ENCODE results near the gene LYPD5.

LYPD5 gene

DNA sequence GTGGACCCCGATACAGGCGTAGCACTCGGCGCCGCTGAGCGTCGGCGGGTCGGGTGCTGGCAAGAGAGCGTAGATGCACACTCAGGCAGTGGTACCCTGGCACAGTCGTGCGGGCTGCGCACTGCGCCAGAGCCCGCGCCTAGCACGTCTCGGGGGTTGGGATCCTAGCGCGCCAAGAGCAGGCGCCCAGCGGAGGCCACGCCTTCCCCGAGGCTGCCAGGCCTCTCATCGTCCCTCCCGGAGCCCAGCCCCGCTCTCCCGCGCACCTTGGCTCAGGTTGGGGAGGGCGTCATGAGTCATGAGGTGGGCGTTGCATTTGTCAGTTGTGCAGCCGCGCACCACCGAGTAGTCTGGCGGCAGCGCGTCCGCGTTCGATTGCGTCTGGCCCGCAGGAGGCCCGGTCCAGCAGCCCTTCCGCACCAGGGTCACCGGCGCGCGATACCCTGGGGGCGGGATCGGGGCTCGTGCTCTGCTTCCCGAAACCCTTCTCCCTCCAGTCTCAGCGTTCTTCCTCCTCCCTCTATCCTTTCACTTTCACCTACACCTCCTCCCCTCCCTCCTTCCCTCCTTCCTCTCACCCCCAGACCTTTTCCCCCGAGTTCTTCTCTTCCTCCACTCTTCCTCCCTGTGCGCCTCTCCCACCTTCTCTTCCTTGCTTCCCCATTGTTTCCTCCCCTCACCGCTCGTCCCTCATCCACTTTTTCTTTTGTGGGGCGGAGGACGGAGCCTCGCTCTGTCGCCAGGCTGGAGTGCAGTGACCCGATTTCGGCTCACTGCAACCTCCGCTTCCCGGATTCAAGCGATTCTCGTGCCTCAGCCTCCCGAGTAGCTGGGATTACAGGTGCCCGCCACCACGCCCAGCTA is 3.5 kb downstream of the LYPD5 start:
- Histone ChIP-seq H3K9ac (no peak overlapping the region), H3K27ac (no peak overlapping the region), H3K79me2 (ENCODE audit: insufficient read depth, low read depth) (no peaks in the 10 kb centered on the region), H4K20me1 (ENCODE audit: insufficient read depth) (no peaks in the 10 kb centered on the region), H3K4me2 (no peak overlapping the region), H3K36me3 (ENCODE audit: insufficient read depth) (no peaks in the 10 kb centered on the region), H3K4me1 (ENCODE audit: low read depth, poor library complexity, severe bottlenecking) (no peaks in the 10 kb centered on the region), H3K4me3 (IDR thresholded peaks at IDR 0.05; ENCODE audit: insufficient read depth, low read depth, low read length) (no peak overlapping the region), H2AFZ (ENCODE audit: low read depth) (no peak overlapping the region), H3K27me3 (ENCODE audit: insufficient read depth, low read depth) (no peaks in the 10 kb centered on the region)
- TF ChIP-seq, protein P1, sequence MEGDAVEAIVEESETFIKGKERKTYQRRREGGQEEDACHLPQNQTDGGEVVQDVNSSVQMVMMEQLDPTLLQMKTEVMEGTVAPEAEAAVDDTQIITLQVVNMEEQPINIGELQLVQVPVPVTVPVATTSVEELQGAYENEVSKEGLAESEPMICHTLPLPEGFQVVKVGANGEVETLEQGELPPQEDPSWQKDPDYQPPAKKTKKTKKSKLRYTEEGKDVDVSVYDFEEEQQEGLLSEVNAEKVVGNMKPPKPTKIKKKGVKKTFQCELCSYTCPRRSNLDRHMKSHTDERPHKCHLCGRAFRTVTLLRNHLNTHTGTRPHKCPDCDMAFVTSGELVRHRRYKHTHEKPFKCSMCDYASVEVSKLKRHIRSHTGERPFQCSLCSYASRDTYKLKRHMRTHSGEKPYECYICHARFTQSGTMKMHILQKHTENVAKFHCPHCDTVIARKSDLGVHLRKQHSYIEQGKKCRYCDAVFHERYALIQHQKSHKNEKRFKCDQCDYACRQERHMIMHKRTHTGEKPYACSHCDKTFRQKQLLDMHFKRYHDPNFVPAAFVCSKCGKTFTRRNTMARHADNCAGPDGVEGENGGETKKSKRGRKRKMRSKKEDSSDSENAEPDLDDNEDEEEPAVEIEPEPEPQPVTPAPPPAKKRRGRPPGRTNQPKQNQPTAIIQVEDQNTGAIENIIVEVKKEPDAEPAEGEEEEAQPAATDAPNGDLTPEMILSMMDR (conservative IDR thresholded peaks at IDR 0.05; ENCODE audit: low read depth, low read length) = no peak

DNA sequence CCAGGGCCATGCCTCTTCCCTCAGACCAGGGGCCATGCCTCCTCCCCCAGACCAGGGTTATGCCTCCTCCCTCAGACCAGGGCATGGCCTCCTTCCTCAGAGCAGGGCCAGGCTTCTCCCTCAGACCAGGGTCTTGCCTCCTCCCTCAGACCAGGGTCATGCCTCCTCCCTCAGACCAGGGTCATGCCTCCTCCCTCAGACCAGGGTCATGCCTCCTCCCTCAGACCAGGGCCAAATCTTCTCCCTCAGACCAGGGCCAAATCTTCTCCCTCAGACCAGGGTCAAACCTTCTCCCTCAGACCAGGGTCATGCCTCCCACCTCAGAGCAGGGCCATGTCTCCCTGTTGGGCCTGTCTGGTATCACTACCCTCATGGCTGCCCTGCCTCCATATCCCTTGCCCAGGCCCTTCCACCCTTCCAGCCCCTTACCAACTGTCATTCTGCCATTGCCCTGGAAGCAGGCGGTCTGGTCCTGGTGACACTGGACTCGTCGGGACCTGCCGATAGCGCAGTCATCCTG is 4.2 kb downstream of the LYPD5 start:
- Histone ChIP-seq H4K20me1 (ENCODE audit: insufficient read depth) (no peaks in the 10 kb centered on the region), H3K27me3 (ENCODE audit: insufficient read depth, low read depth) (no peaks in the 10 kb centered on the region), H3K79me2 (ENCODE audit: insufficient read depth, low read depth) (no peaks in the 10 kb centered on the region), H3K4me2 (no peak overlapping the region), H3K4me1 (ENCODE audit: low read depth, poor library complexity, severe bottlenecking) (no peaks in the 10 kb centered on the region), H3K4me3 (IDR thresholded peaks at IDR 0.05; ENCODE audit: insufficient read depth, low read depth, low read length) (no peak overlapping the region), H3K27ac (no peak overlapping the region), H2AFZ (ENCODE audit: low read depth) (no peak overlapping the region), H3K9ac (no peak overlapping the region), H3K36me3 (ENCODE audit: insufficient read depth) (no peaks in the 10 kb centered on the region)
- TF ChIP-seq, protein P1 (conservative IDR thresholded peaks at IDR 0.05; ENCODE audit: low read depth, low read length) = no peak

DNA sequence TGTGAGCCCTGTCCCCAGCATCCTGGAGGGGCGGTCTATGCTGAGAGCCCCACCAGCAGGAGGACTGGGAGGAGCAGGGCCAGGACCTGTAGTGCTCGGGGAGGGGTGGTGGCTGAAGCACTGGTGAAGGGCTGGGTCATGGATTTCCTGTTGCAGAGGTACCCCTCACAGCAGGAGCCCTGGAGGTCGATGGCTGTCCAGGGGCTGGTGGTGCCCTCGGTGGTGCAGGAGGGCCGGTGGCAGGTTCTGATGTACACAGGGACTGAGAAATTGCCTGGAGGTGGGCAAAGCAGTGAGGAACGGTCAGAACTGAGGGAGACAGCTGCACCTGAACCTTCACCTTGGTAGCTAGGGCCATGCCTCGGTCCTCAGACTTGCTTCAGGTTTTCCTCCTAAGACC is 4.7 kb downstream of the LYPD5 start:
- Histone ChIP-seq H3K27ac (no peak overlapping the region), H2AFZ (ENCODE audit: low read depth) (no peak overlapping the region), H3K27me3 (ENCODE audit: insufficient read depth, low read depth) (no peaks in the 10 kb centered on the region), H3K79me2 (ENCODE audit: insufficient read depth, low read depth) (no peaks in the 10 kb centered on the region), H3K9ac (no peak overlapping the region), H3K4me3 (IDR thresholded peaks at IDR 0.05; ENCODE audit: insufficient read depth, low read depth, low read length) (no peak overlapping the region), H3K4me2 (no peak overlapping the region), H3K4me1 (ENCODE audit: low read depth, poor library complexity, severe bottlenecking) (no peaks in the 10 kb centered on the region), H3K36me3 (ENCODE audit: insufficient read depth) (no peaks in the 10 kb centered on the region), H4K20me1 (ENCODE audit: insufficient read depth) (no peaks in the 10 kb centered on the region)
- TF ChIP-seq, protein P1 (conservative IDR thresholded peaks at IDR 0.05; ENCODE audit: low read depth, low read length) = no peak

DNA sequence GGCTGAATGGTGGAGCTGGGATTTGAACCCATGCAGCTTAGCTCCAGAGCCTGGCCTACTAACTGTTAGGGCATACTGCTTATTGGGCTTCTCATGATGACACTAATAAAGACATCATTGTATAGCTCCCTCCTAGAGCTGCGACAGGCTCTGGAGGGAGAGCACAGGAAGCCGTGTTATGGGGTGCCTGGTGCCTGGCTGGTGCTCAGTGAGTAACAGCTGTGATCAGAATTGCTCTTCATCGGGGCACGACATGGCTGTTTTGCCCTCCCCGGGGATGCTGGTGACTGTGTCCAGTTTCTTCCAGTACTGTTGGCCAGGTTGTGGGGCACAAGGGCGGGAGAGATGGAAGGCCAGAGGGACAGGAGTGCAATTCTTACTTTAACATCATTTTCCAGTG is 5.1 kb downstream of the LYPD5 start:
- TF ChIP-seq, protein P1 (conservative IDR thresholded peaks at IDR 0.05; ENCODE audit: low read depth, low read length) = no peak
- Histone ChIP-seq H2AFZ (ENCODE audit: low read depth) (no peak overlapping the region), H3K36me3 (ENCODE audit: insufficient read depth) (no peaks in the 10 kb centered on the region), H3K27ac (no peak overlapping the region), H3K79me2 (ENCODE audit: insufficient read depth, low read depth) (no peaks in the 10 kb centered on the region), H3K9ac (no peak overlapping the region), H3K27me3 (ENCODE audit: insufficient read depth, low read depth) (no peaks in the 10 kb centered on the region), H3K4me3 (IDR thresholded peaks at IDR 0.05; ENCODE audit: insufficient read depth, low read depth, low read length) (no peak overlapping the region), H3K4me2 (no peak overlapping the region), H3K4me1 (ENCODE audit: low read depth, poor library complexity, severe bottlenecking) (no peaks in the 10 kb centered on the region), H4K20me1 (ENCODE audit: insufficient read depth) (no peaks in the 10 kb centered on the region)
